Measurements from ENCODE around the gene KLRK1.

- TF ChIP-seq CTCF (IDR thresholded peaks at IDR 0.05; ENCODE audit: insufficient read depth, low read length) (no peak), REST (IDR thresholded peaks at IDR 0.05; ENCODE audit: insufficient replicate concordance, low read depth) (no peak), POLR2AphosphoS5 (IDR thresholded peaks at IDR 0.05; ENCODE audit: low read depth) (no peak), SPI1 (IDR thresholded peaks at IDR 0.05; ENCODE audit: borderline replicate concordance, low read depth) (no peak)
Measured at GRCh38 chr12:10362325-10362724, 27.5 kb downstream of the KLRK1 start.
